GM21515 (cell line): Measurements from ENCODE around the gene TVP23B.
"Not testable (repeated sequence)": the region's sequence is repeated elsewhere in the genome, so short reads cannot be mapped to it uniquely, and the experiment has no call there.

Experiments
- ATAC-seq: cut with Tn5 transposase; IDR thresholded peaks from one replicate; pipeline ENCODE4 v1.9.1; 2021; ENCODE audit not compliant: unreplicated experiment

TVP23B gene

DNA sequence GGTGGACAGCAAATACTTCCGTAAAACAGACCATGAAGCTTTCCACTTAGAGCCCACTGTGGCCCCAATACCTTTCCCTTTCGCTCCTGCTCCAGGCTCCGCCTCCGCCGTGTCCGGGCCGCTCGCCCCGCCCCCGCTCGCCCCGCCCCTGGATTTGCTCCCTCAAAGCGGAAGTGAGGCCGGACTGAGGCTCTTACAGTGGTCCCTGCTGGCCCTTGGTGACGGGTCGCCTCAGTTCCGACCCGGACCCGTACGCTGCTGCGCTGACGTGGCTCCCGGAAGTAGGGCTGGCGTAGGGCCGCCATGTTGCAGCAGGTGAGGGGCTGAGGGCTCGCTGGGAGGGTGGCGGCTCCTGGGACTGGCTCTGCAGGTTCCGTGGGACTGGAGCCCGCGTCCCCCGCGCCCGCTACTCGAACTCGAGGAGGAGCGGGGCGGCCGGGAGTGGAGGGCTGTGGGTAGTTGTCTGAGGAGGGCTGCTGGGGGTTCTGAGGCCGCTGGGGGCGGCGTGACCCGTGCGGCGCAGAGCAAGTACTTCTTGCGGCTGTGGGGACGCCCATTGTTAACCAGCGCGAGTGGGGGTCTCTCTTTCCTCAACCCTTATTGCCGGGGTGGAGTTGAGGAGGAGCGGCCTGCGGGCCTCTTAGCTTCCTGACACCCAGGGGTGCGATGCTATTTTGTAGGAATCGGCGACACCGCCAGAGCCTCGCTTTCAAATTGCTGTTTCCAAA lies at the start of gene TVP23B:
Gene TVP23B, plus strand, starts transcription at position 193 of the 728 bp plus-strand sequence. Its CDS starts 111 bp downstream, at position 304.
- peak; percentile 96 for ATAC-seq

DNA sequence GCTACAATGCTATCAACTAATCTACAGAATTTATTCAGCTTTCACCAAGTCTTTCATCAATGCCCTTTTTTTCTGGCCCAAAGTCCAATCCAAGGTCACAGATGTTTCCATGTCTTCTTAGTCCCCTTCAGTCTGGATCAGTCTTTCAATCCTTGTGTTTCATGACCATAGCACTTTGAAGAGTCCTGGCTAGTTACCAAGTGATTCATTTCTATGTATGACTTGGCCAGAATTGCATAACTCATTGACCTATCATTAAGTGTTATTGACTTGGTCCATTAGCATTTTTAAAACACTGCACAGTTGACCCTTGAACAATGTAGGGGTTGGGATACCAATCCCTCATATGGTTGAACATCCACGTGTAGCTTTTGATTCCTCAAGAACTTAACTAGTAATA lies 48.5 kb upstream of the TVP23B start:
- not testable (repeated sequence) for ATAC-seq

DNA sequence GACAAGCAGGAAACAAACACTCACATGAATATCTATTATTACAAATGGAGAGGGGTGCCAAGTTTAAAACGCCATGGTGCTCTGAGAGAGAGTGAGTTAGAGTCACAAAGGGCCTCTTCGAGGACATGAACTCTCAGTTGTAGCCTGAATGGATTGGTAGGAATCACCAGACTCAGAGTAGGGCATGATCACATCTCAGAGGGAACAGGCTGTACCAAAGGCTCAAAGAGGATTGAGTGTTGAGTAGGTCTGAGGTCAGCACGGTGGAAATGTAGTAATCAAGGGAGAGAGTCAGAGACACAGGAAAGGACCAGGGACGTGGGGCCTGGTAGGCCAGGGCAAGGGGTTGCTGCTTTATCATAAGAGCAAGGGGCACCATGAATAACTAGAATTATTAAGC lies 47.6 kb upstream of the TVP23B start:
- not testable (repeated sequence) for ATAC-seq

DNA sequence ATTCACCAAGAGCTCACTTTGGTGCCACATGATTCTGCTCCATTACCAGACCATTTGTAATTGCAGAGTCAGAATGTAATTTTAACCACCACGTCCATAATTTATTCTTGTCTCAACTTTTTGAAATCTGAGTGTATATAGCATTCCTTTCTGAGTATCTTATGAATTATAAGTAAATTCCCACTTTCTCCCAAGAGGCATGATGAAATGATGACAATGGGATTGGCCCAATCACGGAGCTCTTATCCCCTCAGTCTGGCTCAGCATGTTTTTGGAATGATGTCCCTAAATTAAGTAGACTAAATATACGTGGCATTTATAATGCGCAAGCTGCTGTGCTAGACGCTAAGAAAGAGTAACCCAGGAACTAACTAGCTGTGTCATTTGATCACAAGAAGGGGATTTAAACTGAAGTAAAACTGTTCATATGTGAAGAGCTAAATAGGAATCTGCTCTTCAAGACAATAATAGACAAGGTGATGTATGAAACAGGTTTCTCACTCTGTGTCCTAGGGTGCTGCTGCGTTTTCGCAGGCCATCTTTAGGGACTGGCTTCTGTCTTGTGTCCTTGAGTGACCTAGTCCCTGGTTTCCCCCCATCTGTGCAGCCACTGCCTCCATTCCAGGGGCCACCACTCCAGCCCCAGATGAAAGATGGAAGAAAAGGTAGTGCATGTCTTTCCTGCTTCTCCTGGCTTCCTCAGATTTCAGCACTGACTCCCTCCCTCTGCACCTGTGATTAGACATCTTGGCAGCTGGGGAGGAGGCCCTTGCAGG lies 41.2 kb upstream of the TVP23B start:
- ATAC-seq = not testable (repeated sequence)

DNA sequence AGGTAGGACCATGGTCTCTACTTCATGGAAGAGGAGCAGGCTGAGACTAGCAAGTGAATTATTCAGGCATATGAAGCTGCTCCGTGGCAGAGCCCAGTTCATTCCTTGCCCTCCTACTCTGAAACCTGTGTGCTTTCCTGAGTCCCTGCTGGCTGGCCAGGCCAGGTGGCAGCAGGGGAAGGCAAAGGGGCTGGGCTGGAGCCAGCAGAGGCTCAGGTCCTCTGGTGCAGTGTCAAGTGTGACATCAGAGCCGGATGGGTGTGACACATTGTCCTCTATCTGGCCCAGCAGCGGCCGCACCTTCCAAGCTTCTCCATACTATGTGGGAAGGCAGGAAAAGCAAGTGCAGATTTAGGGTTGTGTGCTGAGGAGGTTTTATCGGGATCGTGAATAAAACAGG lies 39.8 kb upstream of the TVP23B start:
- not testable (repeated sequence) for ATAC-seq

DNA sequence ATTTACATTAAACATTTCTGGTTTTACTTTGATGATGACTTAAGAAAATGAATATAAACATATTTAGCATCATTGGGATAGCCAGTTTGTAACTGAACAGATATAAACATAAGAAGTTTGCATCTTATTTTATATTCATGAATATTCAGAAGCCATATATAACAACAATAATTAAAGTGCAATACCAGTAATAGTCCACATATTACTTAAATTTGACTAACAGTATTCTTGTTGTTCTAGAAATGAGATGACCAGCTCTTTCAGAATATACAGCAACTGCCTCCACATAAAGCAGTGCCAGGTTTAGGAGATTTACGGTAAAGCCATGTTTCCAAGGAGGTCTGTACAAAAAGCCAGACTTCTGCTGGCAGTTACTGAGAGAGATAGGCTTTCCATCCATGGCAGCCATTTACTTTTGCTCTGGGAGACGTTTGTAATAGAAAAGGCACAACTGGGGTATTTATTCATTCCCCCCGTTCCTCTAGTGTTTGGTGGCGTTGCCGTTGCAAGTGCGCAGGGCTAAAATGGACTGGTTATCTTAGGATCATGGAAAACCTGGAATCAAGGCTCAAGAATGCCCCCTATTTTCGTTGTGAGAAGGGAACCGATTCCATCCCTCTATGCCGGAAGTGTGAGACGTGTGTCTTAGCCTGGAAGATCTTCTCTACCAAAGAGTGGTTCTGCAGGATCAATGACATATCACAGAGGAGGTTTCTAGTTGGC lies 37.1 kb upstream of the TVP23B start, which contains the start of gene FBXW10:
Gene FBXW10, plus strand, starts transcription at position 356 of the 723 bp plus-strand sequence. Its CDS starts 191 bp downstream, at position 547.
- not testable (repeated sequence) for ATAC-seq

DNA sequence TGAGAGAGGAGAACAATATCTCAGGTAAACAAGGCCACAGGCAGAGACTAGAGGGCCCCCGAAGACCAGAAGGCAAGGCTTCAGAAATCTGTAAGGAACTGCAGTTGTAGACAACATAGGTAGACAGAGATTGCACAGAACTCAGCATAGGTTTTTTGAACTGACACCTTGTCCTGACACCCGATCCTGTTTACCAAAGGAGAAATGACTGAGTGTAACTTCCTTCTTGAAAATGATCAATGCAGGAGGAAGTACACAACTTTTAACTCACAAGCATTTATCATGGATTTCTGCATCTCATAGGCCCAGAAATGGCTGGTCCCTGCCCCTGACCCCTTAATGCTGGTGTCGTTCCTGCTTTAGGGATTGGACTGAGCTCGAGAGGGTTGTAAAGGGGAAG lies 36.3 kb upstream of the TVP23B start:
- not testable (repeated sequence) for ATAC-seq

DNA sequence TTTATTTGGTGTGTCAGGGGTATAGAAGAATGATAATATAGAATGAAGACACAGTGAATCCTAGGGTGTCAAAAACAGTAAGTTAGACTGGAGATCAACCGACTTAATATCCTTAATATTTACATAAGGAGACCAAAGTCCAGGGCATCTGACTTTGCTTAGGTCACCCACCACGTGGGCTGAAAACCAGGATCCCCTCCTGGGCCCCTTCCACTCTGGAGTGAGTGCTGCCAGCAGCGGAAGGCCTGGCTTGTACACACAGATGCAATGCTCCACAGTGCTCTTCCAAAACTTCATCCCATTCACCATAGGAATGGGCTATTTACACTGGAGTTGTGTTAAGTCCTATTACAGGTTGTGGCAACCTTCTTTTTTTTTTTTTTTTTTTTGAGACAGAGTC lies 34.4 kb upstream of the TVP23B start:
- not testable (repeated sequence) for ATAC-seq

DNA sequence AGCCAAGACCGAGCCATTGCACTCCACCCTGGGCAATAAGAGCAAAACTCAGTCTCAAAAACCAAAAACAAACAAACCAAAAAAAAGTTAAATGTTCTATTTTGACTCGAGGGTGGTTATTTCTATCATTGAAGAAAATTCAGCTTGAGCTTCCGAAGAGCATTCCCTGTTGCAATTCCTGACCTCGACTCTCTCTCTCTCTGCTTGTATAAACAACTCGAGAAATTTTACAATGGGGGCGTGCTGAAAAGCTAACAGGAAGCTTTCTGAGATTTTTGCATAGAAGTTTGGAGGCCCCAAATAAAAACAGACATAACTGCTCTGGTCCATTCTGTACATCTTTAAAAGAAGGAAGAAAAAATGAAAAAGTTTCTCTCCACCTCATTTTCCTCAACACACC lies 33.5 kb upstream of the TVP23B start:
- not testable (repeated sequence) for ATAC-seq

DNA sequence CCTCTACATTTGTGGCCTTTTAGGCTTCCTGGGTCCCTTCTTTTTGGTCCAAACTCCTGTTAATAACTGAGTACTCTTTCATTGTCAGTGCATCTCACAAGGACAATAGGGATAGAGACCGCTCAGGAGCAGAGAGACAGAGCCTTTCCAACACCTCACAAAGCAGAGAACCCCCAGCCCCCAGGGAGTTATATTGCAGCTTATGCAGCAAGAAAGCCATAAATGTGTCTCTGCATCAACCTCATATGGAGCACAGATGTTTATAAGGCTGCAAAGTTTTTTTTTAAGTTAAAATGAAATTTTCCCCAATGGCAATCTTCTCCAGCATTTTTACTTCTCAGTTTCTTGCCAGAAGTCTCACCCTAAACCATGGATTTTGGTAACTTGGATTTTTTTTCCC lies 30.7 kb upstream of the TVP23B start:
- ATAC-seq = not testable (repeated sequence)

DNA sequence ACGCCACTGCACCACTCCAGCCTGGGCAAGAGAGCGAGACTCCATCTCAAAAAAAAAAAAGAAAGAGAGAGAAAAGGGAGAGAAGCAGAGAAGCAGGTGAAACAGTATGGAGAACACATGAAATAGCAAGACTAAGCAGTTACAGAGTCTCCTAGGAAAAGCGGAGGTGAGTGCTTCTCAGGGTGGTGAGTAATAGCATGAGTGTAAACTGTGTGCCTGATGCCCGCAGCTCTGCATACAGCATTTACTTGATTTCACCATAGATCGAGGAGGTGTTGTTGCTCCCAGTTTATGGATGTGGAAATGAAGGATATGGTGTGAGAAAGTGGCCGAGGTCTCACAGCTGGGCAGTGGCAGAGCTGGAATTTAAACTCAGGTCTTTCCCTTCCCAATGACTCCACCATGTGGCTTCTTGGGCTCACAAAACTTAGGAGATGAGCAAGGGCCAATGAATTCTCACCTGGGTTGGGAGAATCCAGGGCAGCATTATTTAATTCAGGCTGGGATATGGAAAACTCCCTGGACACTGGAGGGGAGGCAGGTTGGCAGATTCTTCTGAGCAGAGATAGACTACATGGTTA lies 27.1 kb upstream of the TVP23B start:
- not testable (repeated sequence) for ATAC-seq

DNA sequence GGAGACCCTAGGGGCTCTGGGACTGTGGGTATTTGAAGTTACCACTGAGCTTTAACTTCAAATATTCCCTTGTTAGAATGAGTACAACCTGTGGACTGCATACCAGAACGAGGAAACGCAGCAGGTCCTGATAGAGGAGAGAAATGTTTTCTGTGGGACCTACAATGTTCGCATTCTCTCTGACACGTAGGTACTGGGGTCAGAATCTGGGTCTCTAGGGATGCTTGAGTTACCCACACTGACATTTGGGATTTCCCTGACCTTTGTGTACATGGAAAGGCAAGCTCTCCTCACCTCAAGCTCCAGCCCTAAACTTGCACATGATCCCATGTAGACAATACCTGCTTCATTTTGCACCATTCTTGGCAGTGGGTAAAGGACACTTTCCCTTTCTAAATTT lies 25.0 kb upstream of the TVP23B start:
- ATAC-seq = not testable (repeated sequence)

DNA sequence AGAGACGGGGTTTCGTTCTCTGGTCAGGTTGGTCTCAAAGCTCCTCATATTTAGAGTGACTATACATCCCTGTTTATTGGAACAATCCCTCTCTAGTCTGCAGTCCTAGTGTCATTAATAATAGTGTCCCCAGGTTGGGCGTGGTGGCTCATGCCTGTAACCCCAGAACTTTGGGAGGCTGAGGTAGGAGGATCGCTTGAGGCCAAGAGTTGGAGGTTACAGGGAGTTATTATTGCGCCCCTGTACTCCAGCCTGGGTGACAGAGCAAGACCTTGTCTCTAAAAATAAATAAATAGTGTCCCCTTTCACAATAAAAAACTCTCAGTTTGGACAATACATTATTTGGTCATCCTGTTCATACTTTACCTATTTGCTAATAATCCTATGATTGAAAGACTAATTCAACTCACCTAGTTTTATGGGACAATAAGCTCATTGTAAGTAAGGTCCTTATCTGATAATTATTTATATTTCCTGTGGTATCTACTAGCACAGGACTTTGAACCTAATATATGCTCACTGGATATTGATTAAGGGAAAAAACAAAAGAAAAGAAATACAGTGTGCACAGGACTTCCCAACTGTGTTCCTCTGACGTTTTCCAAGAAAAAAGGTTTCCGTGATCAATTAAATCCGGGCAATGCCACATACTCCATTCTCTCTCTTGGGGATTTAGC lies 23.5 kb upstream of the TVP23B start:
- not testable (repeated sequence) for ATAC-seq

DNA sequence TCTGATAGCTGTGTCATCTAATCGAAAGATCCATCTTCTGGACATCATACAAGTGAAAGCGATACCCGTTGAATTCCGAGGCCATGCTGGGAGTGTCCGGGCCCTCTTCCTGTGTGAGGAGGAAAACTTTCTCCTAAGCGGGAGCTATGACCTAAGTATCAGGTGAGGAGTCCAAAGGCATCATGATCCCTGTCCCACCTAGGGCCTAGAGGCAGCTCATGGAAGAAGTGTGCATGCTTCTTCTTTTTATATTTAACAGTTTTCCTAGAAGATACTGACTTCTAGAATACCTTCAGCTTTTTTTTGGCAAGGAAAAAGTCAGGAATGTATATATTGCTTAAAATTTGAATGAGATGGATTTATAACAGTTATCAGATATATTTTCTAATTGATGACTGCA lies 22.6 kb upstream of the TVP23B start:
- not testable (repeated sequence) for ATAC-seq

DNA sequence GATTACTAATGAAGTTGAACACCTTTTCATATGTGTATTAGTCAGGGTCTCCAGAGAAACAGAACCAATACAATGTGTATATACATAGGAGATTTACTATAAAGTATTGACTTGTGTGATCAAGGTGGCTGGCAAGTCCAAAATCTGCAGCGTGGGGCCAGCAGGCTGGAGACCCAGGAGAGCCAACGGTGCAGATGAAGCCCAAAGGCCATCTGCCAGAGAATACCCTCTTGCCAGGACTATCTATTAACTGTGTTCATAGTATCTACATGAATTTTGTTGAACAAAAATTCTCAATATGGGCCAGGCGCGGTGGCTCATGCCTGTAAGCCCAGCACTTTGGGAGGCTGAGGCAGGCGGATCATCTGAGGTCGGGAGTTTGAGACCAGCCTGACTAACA lies 20.8 kb upstream of the TVP23B start:
- ATAC-seq = not testable (repeated sequence)

DNA sequence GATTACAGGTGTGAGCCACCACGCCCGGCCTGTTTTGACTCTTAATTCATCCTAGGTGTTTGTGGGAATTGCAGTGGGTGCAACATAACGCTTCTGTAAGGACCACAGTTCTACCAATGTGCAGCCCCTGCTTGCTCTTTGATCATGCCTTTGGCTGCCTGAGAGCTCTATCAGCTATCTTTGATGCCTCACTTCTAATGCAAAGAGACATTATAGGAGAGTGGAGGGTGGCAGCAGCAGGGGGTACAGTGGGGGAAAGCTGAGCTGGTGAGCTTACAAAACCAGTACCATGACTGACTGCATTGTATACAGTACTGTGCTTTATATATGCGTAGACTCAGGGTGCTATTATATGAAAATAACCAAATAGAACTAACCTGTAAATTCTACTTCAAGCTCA lies 10.4 kb upstream of the TVP23B start:
- ATAC-seq = not testable (repeated sequence)

DNA sequence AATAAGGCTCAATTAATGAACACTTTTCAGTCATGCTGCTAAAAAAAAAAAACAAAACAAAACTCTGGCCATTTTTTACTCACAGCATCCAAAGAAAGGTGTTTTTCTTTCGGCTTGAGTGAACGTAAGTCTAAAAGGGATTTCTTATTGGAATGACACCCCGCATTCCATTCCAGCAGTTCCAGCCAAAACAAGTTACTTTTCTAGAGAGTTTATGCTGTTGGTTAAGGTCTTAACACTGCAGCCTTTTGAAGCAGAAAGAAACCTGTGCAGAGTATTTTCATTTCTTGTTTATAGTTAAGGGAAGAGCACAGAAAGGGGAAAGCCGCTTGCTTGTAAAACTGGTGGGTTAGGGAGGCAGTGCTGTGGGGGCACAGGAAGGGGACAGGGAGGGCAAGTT lies 9.9 kb upstream of the TVP23B start:
- ATAC-seq = not testable (repeated sequence)

DNA sequence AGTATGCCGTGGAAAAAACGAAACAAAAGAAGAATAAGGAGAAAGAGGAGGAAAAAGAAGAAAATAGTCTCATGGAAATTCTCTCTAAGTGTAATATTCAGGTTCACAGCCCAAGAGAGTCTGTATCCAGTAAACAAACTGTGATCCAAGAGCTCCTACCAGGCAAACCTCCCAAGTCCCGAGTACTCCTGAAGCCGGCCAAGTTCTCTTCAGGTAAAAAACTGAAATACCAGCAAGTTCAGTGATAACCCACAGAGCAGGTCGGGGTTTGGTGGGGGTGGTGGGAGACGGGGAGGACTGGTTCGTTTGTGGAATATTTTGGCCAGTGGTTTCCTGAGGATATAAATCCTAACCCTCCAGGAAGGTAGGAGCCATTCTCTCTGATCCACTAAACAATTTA lies 8.5 kb upstream of the TVP23B start:
- no peak for ATAC-seq

DNA sequence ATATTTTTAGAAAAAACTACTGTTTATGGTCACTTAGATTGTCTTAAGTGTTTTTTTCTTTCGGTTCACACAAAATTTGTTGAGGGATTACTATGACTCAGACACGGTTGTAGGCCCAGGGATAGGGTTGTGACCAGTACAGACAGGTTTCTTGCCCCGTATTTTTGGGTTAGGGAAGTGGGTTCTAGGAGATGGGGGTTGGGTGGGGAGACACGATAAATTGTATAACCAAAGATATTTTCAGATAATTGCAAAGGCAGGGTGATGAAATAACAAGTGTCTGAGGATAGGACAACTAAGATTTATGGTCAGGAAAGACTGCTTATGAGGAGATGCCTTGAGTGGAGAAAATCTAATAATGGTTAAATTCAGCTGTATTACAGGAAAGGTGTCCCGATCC lies 822 bp downstream of the TVP23B start:
- ATAC-seq = not testable (repeated sequence)

DNA sequence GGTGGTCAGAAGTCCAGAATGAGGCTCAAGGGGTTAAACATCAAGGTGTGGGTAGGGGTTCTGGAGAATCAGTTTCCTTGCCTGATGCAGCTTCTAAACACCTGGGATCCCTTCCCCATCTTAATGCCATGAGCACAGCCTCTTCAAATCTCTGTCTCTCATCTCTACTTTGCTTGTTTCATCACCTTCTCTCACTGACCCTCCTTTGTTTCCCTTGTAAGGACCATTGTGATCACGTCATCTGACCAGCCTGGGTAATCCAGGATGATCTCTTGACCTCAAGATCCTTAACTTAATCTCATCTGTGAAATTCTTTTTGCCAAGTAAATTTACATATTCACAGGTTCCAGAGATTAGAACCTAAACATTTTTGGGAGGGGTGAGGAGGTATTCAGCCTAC lies 5.0 kb downstream of the TVP23B start:
- ATAC-seq = not testable (repeated sequence)
